ENCODE measurements around the gene LIPC. TPM values are rescaled to one million over a fixed set of nuclear protein-coding genes. Genes with fewer than 3 reads are reported as not detected.
A peak's percentile ranks its signal among the peaks of the same experiment; 100 is the strongest.

Gene LIPC
- total and polyA plus RNA-seq, 9 of the 15 experiments (the other 6 are each of a cell fraction or from before 2014, with no cell fraction given), result 0.07 to 0.41 (median 0.11) TPM; not detected in 2

GRCh38 chr15:58410353-58410752 lies 21.4 kb upstream of the LIPC start (continued):
- TF ChIP-seq TRIM25 (IDR thresholded peaks at IDR 0.05; ENCODE audit: borderline replicate concordance), result no peak
- no peak for TF ChIP-seq KLF16 (IDR thresholded peaks at IDR 0.05)
- no peak for TF ChIP-seq XRCC3 (IDR thresholded peaks at IDR 0.05)
- TF ChIP-seq ZNF324 (CRISPR knock-in tag; IDR thresholded peaks at IDR 0.05), result no peak
- no peak for TF ChIP-seq NR0B1 (IDR thresholded peaks at IDR 0.05; ENCODE audit: partially characterized antibody)
- TF ChIP-seq RB1 (IDR thresholded peaks at IDR 0.05; ENCODE audit: low read depth), result 0 out of 2 replicates have a peak, but pooled peaks have one; percentile 15
- TF ChIP-seq MTA1 (IDR thresholded peaks at IDR 0.05; ENCODE audit: borderline replicate concordance), result no peak
- 0 out of 2 replicates have a peak, but pooled peaks have one; percentile 11 for TF ChIP-seq ETV1 (tag; conservative IDR thresholded peaks at IDR 0.05; ENCODE audit: low read depth)
- TF ChIP-seq ZNF589 (CRISPR knock-in tag; IDR thresholded peaks at IDR 0.05; ENCODE audit: low read depth), result peak; percentile 48; the same call in 1 of the 2 replicates
- TF ChIP-seq MEIS2 (IDR thresholded peaks at IDR 0.05; ENCODE audit: partially characterized antibody), result peak; percentile 82
- TF ChIP-seq NR2C2 (CRISPR knock-in tag; IDR thresholded peaks at IDR 0.05), result no peak
- peak; percentile 46; the same call in 1 of the 2 replicates for TF ChIP-seq NR2C2 (tag; IDR thresholded peaks at IDR 0.05)
- TF ChIP-seq XRCC4 (IDR thresholded peaks at IDR 0.05; ENCODE audit: extremely low read depth, insufficient read depth, insufficient read length), result no peak
- TF ChIP-seq ZBTB12 (CRISPR knock-in tag; IDR thresholded peaks at IDR 0.05), result no peak
- peak; percentile 68 for TF ChIP-seq ELF2 (CRISPR knock-in tag; IDR thresholded peaks at IDR 0.05)
- no peak for TF ChIP-seq SRSF9 (IDR thresholded peaks at IDR 0.05; ENCODE audit: borderline replicate concordance, low read depth, low read length)
- TF ChIP-seq, protein P1, sequence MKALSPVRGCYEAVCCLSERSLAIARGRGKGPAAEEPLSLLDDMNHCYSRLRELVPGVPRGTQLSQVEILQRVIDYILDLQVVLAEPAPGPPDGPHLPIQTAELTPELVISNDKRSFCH (CRISPR knock-in tag; IDR thresholded peaks at IDR 0.05), result no peak
- TF ChIP-seq, protein P1 (tag; IDR thresholded peaks at IDR 0.05), result no peak
- TF ChIP-seq CREB3 (tag; conservative IDR thresholded peaks at IDR 0.05; ENCODE audit: low read depth), result 0 out of 2 replicates have a peak, but pooled peaks have one; percentile 22
- peak; percentile 23 for TF ChIP-seq NUFIP1 (IDR thresholded peaks at IDR 0.05; ENCODE audit: partially characterized antibody)
- no peak for TF ChIP-seq SMARCB1 (IDR thresholded peaks at IDR 0.05; ENCODE audit: insufficient read length, low read depth)
- no peak for TF ChIP-seq CHCHD3 (CRISPR knock-in tag; IDR thresholded peaks at IDR 0.05)
- TF ChIP-seq, protein P2, sequence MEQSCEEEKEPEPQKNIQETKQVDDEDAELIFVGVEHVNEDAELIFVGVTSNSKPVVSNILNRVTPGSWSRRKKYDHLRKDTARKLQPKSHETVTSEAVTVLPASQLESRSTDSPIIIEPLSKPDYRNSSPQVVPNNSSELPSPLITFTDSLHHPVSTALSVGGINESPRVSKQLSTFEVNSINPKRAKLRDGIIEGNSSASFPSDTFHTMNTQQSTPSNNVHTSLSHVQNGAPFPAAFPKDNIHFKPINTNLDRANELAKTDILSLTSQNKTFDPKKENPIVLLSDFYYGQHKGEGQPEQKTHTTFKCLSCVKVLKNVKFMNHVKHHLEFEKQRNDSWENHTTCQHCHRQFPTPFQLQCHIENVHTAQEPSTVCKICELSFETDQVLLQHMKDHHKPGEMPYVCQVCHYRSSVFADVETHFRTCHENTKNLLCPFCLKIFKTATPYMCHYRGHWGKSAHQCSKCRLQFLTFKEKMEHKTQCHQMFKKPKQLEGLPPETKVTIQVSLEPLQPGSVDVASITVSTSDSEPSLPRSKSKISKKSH (CRISPR knock-in tag; IDR thresholded peaks at IDR 0.05), result no peak
